Measurements from ENCODE around the gene ARHGAP28. TPM values are rescaled to one million over a fixed set of nuclear protein-coding genes. Genes with fewer than 3 reads are reported as not detected.

The ARHGAP28 gene
- total RNA-seq, 1 experiment from 2014 or later: 9.2 TPM

GRCh38 chr18:6777509-6777908 lies 48.0 kb downstream of the ARHGAP28 start:
- no peaks in the 10 kb centered on the region for H3K36me3 Mint-ChIP-seq (ENCODE audit: insufficient read depth in 1 of 3, low read depth in 3 of 3)
- Histone ChIP-seq H4K91ac (ENCODE audit: insufficient read length, low read depth, low read length) (no peak overlapping the region), H4K20me1 (ENCODE audit: control insufficient read depth, insufficient read depth, insufficient read length) (no peaks in the 10 kb centered on the region), H3K4me1 (ENCODE audit: insufficient read depth, low read length) (peaks cover 12% of the 10 kb centered on the region; the same call in 1 of the 2 replicates), H2AFZ (ENCODE audit: low read length) (no peak overlapping the region), H3K18ac (ENCODE audit: insufficient read length, low read depth, low read length) (no peak overlapping the region), H3K56ac (ENCODE audit: insufficient read length, low read depth, low read length) (no peak overlapping the region), H3K23ac (ENCODE audit: insufficient read length, low read depth, low read length) (no peak overlapping the region), H3K4me2 (ENCODE audit: insufficient read depth, insufficient read length, low read length) (no peak overlapping the region), H2BK20ac (ENCODE audit: low read depth, low read length, poor library complexity, severe bottlenecking) (no peak overlapping the region), H3K4ac (ENCODE audit: low read depth, low read length) (no peak overlapping the region), H2BK5ac (ENCODE audit: insufficient read length, low read length) (no peak overlapping the region), H2BK12ac (ENCODE audit: insufficient read length, low read depth, low read length) (no peak overlapping the region), H3K79me2 (ENCODE audit: insufficient read depth, low read length) (no peaks in the 10 kb centered on the region), H3K23me2 (ENCODE audit: insufficient read length, low read depth, low read length, poor library complexity, severe bottlenecking) (no peaks in the 10 kb centered on the region), H3K27ac (ENCODE audit: insufficient read length, low read depth, low read length) (no peak overlapping the region), H3K27me3 (ENCODE audit: insufficient read depth, low read length) (no peaks in the 10 kb centered on the region), H2AK5ac (ENCODE audit: insufficient read length, low read length) (no peak overlapping the region), H2BK15ac (ENCODE audit: low read depth, low read length) (no peak overlapping the region), H4K8ac (replicated peaks; ENCODE audit: insufficient read length, low read depth, low read length) (no peak overlapping the region), H3K9ac (ENCODE audit: extremely low read depth, insufficient read length, low read length) (no peak overlapping the region), H2BK120ac (ENCODE audit: low read depth, low read length, poor library complexity, severe bottlenecking) (no peak overlapping the region), H4K5ac (ENCODE audit: insufficient read length, low read depth, low read length) (no peak overlapping the region), H3T11ph (ENCODE audit: low read length) (no peak overlapping the region), H3K14ac (ENCODE audit: insufficient read depth, low read length) (no peak overlapping the region), H3K9me3 (ENCODE audit: control insufficient read depth, low read depth, low read length) (no peaks in the 10 kb centered on the region), H3K79me1 (ENCODE audit: insufficient read depth, low read depth, low read length, poor library complexity, severe bottlenecking) (no peaks in the 10 kb centered on the region)
- WGBS (ENCODE audit: extremely low coverage, insufficient read length, low lambda C conversion rate): no CpG with 5 or more reads among the region's 3 CpGs
- no peaks in the 10 kb centered on the region for H3K27me3 Mint-ChIP-seq (ENCODE audit: low read depth)
- H3K4me3 Mint-ChIP-seq: no peak overlapping the region
- TF ChIP-seq CTCF (conservative IDR thresholded peaks at IDR 0.05): no peak
- no peaks in the 10 kb centered on the region for H3K9me3 Mint-ChIP-seq
- peaks cover 45% of the 10 kb centered on the region in 2 experiments for H3K4me1 Mint-ChIP-seq
- no peak for DNase-seq
- no peak overlapping the region for H3K27ac Mint-ChIP-seq
